IPS DF 19.7 (cell line): Measurements from ENCODE around the gene OR13A1.
"Not testable (repeated sequence)": the region's sequence is repeated elsewhere in the genome, so short reads cannot be mapped to it uniquely, and the experiment has no call there.

Experiments used
- DNase-seq: peaks from one replicate; pipeline ENCODE4 v3.0.0-alpha.2; 2013; ENCODE audit warnings: low read depth, low spot score

OR13A1 gene

GRCh38 chr10:45315508-45315907 lies at the start of gene OR13A1:
Gene OR13A1, minus strand, starts transcription at chr10:45315608. Its CDS starts 11,186 bp downstream, at chr10:45304422.
- DNase-seq, result no peak

- not testable (repeated sequence) for DNase-seq
Observed at GRCh38 chr10:45361983-45362799, 46.8 kb upstream of the OR13A1 start.

GRCh38 chr10:45358961-45359360 lies 43.6 kb upstream of the OR13A1 start:
- not testable (repeated sequence) for DNase-seq

GRCh38 chr10:45355494-45355893 lies 40.1 kb upstream of the OR13A1 start:
- DNase-seq, result no peak

- DNase-seq, result no peak
Observed at GRCh38 chr10:45354261-45354660, 38.9 kb upstream of the OR13A1 start.

GRCh38 chr10:45353186-45353585 lies 37.8 kb upstream of the OR13A1 start:
- DNase-seq, result no peak

- DNase-seq, result not testable (repeated sequence)
Observed at GRCh38 chr10:45348196-45348765, 32.9 kb upstream of the OR13A1 start.

- DNase-seq, result not testable (repeated sequence)
Observed at GRCh38 chr10:45347464-45347863, 32.1 kb upstream of the OR13A1 start.

GRCh38 chr10:45346652-45347335 lies 31.4 kb upstream of the OR13A1 start:
- DNase-seq, result not testable (repeated sequence)

GRCh38 chr10:45340420-45340819 lies 25.0 kb upstream of the OR13A1 start:
- not testable (repeated sequence) for DNase-seq

- no peak for DNase-seq
Observed at GRCh38 chr10:45339894-45340293, 24.5 kb upstream of the OR13A1 start.

GRCh38 chr10:45331824-45332223 lies 16.4 kb upstream of the OR13A1 start:
- DNase-seq, result not testable (repeated sequence)

GRCh38 chr10:45326864-45327263 lies 11.5 kb upstream of the OR13A1 start:
- DNase-seq, result not testable (repeated sequence)

- DNase-seq, result no peak
Observed at GRCh38 chr10:45325116-45325515, 9.7 kb upstream of the OR13A1 start.

- no peak for DNase-seq
Observed at GRCh38 chr10:45319702-45320101, 4.3 kb upstream of the OR13A1 start.

- DNase-seq, result no peak
Observed at GRCh38 chr10:45313264-45313873, 2.0 kb downstream of the OR13A1 start.

- DNase-seq, result no peak
Observed at GRCh38 chr10:45308707-45309106, 6.7 kb downstream of the OR13A1 start.

- DNase-seq, result no peak
Observed at GRCh38 chr10:45302573-45302972, 12.8 kb downstream of the OR13A1 start.

GRCh38 chr10:45298341-45298955 lies 17.0 kb downstream of the OR13A1 start:
- DNase-seq, result not testable (repeated sequence)

- no peak for DNase-seq
Observed at GRCh38 chr10:45294681-45295080, 20.7 kb downstream of the OR13A1 start.

GRCh38 chr10:45286980-45287379 lies 28.4 kb downstream of the OR13A1 start:
- DNase-seq, result no peak

- DNase-seq, result no peak
Observed at GRCh38 chr10:45282061-45282460, 33.3 kb downstream of the OR13A1 start.
